HepG2 (cell line): ENCODE data around the gene CTDNEP1. TPM values are rescaled to one million over a fixed set of nuclear protein-coding genes. Genes with fewer than 3 reads are reported as not detected.
A peak's percentile ranks its signal among the peaks of the same experiment; 100 is the strongest.

Source experiments
- GATA4 ChIP-seq: sonication (generic); IDR thresholded peaks from 2 replicates; pipeline ENCODE4 v1.6.1; 2016; ENCODE audit warnings: antibody characterized with exemption, low read depth, borderline replicate concordance
- HMGA1 ChIP-seq: sonication (generic); formaldehyde crosslinking; conservative IDR thresholded peaks from 2 replicates; pipeline ENCODE4 v1.4.0; 2020; ENCODE audit warnings: missing genetic modification reagents
- NFIB ChIP-seq: sonication (generic); formaldehyde crosslinking; IDR thresholded peaks from 2 replicates; pipeline ENCODE4 v1.9.0; 2021; ENCODE audit warnings: missing genetic modification reagents, mild to moderate bottlenecking, borderline replicate concordance
- PHF21A ChIP-seq: sonication (generic); formaldehyde crosslinking; IDR thresholded peaks from 2 replicates; pipeline ENCODE4 v1.5.0; 2020; ENCODE audit warnings: mild to moderate bottlenecking, missing genetic modification reagents
- RARG ChIP-seq: sonication (generic); formaldehyde crosslinking; IDR thresholded peaks from 2 replicates; pipeline ENCODE4 v1.4.0; 2020; ENCODE audit warnings: low read depth, mild to moderate bottlenecking, missing genetic modification reagents
- RBM39 ChIP-seq: fragments of 200-400 bp; formaldehyde crosslinking; IDR thresholded peaks from one replicate; pipeline ENCODE4 v1.6.1; 2018; ENCODE audit warnings: antibody characterized with exemption, mild to moderate bottlenecking, low read depth, low read length; ENCODE audit not compliant: poor library complexity, severe bottlenecking
- YEATS2 ChIP-seq: sonication (generic); formaldehyde crosslinking; IDR thresholded peaks from 2 replicates; pipeline ENCODE4 v1.4.0; 2020; ENCODE audit warnings: missing genetic modification reagents, borderline replicate concordance
- ZKSCAN8 ChIP-seq: IDR thresholded peaks from 2 replicates; pipeline ENCODE4 v1.6.1; 2016; ENCODE audit warnings: borderline replicate concordance, missing genetic modification reagents, missing compliant biosample characterization
- ZNF333 ChIP-seq: sonication (generic); formaldehyde crosslinking; IDR thresholded peaks from 2 replicates; pipeline ENCODE4 v1.4.0; 2020; ENCODE audit warnings: mild to moderate bottlenecking, missing genetic modification reagents, borderline replicate concordance
- ZNF816 ChIP-seq: sonication (generic); formaldehyde crosslinking; IDR thresholded peaks from 2 replicates; pipeline ENCODE4 v1.8.0; 2022; ENCODE audit warnings: missing genetic modification reagents, mild to moderate bottlenecking, borderline replicate concordance
- polyA plus RNA-seq, 8 experiments: library from polyadenylated mRNA; depleted of rRNA in 3 of 8; stranded (reverse) in 7 of 8; unstranded in 1 of 8; fragments of >200 nt; fragmentation: Illumina TruSeq in 4 of 8; extraction: Trizol in 4 of 8; gene quantifications; 2 replicates each; pipeline versions ENCODE4 v1.2.1 to v1.2.3, GENCODE V29; 2011 to 2016; ENCODE audit warnings: low read depth in 4 of 8, missing spikeins in 1 of 8, mixed read lengths in 1 of 8; ENCODE audit not compliant: insufficient read depth in 1 of 8
- total RNA-seq, 5 experiments: library from RNA; depleted of rRNA; stranded (reverse); fragments of >200 nt; fragmentation: Illumina TruSeq; extraction: Trizol; gene quantifications; 2 replicates each; pipeline ENCODE4 v1.2.3, GENCODE V29; 2016; ENCODE audit warnings: low read depth in 1 of 5
- TF ChIP-seq, protein P1 (sequence below): sonication (generic); formaldehyde crosslinking; IDR thresholded peaks from 2 replicates; pipeline ENCODE4 v1.5.0; 2020; ENCODE audit warnings: missing genetic modification reagents
- TF ChIP-seq, protein P2 (sequence below): sonication (generic); formaldehyde crosslinking; IDR thresholded peaks from 2 replicates; pipeline ENCODE4 v1.5.1; 2020; ENCODE audit warnings: mild to moderate bottlenecking, missing genetic modification reagents, borderline replicate concordance
- TF ChIP-seq, protein P3 (sequence below): sonication (generic); formaldehyde crosslinking; IDR thresholded peaks from 2 replicates; pipeline ENCODE4 v1.4.0; 2020; ENCODE audit warnings: missing genetic modification reagents

CTDNEP1 gene
- total and polyA plus RNA-seq, 2 of the 13 experiments (the other 11 are each of a cell fraction or from before 2014, with no cell fraction given) = 19.8 to 118 TPM

DNA sequence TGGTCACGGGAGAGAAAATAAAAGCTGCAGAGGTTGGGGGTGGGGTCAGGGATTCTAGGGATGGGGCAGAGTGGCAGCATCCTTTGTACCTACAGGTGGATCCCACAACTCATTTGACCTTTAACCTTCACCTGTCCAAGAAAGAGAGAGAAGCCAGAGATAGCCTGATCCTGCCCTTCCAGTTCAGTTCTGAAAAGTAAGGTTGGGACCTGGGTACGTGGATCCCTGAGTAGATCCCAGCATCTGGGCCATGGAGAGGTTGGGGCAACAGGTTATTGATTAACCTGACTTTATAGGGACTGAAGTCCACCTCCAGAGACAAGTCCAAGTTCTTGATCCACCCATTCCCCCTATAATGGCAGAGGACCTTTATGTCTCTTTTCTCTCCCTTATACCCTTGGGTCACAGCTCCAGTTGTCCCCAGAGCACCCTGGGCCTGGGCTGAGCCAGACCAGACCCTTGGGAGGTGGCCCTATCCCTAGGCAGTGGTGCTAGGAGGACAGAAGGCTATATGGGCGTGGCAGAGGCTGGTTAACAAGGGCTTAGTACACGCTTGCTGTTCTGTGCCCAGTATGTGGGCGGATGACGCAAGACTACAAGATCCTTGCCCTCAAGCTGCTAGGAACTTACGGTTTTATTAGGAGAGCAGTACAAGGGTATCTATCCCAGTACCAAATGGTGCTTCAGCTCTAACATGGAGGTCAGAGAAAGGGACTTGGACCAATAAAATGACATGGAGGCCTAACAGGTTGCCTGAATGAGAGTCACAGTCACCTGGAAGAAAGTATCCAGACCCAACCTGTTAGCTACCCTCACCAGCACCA lies 7.4 kb upstream of the CTDNEP1 start (continued):
- TF ChIP-seq, protein P1, sequence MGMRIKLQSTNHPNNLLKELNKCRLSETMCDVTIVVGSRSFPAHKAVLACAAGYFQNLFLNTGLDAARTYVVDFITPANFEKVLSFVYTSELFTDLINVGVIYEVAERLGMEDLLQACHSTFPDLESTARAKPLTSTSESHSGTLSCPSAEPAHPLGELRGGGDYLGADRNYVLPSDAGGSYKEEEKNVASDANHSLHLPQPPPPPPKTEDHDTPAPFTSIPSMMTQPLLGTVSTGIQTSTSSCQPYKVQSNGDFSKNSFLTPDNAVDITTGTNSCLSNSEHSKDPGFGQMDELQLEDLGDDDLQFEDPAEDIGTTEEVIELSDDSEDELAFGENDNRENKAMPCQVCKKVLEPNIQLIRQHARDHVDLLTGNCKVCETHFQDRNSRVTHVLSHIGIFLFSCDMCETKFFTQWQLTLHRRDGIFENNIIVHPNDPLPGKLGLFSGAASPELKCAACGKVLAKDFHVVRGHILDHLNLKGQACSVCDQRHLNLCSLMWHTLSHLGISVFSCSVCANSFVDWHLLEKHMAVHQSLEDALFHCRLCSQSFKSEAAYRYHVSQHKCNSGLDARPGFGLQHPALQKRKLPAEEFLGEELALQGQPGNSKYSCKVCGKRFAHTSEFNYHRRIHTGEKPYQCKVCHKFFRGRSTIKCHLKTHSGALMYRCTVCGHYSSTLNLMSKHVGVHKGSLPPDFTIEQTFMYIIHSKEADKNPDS (CRISPR knock-in tag) = no peak
- TF ChIP-seq HMGA1 (CRISPR knock-in tag) (no peak), PHF21A (CRISPR knock-in tag) (peak; percentile 38; the same call in 1 of the 2 replicates), RBM39 (no peak), RARG (CRISPR knock-in tag) (no peak), ZNF333 (CRISPR knock-in tag) (peak; percentile 75; the same call in 1 of the 2 replicates), ZNF816 (CRISPR knock-in tag) (no peak), YEATS2 (CRISPR knock-in tag) (no peak), GATA4 (no peak), NFIB (CRISPR knock-in tag) (no peak), ZKSCAN8 (CRISPR knock-in tag) (no peak)
- TF ChIP-seq, protein P2, sequence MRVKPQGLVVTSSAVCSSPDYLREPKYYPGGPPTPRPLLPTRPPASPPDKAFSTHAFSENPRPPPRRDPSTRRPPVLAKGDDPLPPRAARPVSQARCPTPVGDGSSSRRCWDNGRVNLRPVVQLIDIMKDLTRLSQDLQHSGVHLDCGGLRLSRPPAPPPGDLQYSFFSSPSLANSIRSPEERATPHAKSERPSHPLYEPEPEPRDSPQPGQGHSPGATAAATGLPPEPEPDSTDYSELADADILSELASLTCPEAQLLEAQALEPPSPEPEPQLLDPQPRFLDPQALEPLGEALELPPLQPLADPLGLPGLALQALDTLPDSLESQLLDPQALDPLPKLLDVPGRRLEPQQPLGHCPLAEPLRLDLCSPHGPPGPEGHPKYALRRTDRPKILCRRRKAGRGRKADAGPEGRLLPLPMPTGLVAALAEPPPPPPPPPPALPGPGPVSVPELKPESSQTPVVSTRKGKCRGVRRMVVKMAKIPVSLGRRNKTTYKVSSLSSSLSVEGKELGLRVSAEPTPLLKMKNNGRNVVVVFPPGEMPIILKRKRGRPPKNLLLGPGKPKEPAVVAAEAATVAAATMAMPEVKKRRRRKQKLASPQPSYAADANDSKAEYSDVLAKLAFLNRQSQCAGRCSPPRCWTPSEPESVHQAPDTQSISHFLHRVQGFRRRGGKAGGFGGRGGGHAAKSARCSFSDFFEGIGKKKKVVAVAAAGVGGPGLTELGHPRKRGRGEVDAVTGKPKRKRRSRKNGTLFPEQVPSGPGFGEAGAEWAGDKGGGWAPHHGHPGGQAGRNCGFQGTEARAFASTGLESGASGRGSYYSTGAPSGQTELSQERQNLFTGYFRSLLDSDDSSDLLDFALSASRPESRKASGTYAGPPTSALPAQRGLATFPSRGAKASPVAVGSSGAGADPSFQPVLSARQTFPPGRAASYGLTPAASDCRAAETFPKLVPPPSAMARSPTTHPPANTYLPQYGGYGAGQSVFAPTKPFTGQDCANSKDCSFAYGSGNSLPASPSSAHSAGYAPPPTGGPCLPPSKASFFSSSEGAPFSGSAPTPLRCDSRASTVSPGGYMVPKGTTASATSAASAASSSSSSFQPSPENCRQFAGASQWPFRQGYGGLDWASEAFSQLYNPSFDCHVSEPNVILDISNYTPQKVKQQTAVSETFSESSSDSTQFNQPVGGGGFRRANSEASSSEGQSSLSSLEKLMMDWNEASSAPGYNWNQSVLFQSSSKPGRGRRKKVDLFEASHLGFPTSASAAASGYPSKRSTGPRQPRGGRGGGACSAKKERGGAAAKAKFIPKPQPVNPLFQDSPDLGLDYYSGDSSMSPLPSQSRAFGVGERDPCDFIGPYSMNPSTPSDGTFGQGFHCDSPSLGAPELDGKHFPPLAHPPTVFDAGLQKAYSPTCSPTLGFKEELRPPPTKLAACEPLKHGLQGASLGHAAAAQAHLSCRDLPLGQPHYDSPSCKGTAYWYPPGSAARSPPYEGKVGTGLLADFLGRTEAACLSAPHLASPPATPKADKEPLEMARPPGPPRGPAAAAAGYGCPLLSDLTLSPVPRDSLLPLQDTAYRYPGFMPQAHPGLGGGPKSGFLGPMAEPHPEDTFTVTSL = no peak
- TF ChIP-seq, protein P3, sequence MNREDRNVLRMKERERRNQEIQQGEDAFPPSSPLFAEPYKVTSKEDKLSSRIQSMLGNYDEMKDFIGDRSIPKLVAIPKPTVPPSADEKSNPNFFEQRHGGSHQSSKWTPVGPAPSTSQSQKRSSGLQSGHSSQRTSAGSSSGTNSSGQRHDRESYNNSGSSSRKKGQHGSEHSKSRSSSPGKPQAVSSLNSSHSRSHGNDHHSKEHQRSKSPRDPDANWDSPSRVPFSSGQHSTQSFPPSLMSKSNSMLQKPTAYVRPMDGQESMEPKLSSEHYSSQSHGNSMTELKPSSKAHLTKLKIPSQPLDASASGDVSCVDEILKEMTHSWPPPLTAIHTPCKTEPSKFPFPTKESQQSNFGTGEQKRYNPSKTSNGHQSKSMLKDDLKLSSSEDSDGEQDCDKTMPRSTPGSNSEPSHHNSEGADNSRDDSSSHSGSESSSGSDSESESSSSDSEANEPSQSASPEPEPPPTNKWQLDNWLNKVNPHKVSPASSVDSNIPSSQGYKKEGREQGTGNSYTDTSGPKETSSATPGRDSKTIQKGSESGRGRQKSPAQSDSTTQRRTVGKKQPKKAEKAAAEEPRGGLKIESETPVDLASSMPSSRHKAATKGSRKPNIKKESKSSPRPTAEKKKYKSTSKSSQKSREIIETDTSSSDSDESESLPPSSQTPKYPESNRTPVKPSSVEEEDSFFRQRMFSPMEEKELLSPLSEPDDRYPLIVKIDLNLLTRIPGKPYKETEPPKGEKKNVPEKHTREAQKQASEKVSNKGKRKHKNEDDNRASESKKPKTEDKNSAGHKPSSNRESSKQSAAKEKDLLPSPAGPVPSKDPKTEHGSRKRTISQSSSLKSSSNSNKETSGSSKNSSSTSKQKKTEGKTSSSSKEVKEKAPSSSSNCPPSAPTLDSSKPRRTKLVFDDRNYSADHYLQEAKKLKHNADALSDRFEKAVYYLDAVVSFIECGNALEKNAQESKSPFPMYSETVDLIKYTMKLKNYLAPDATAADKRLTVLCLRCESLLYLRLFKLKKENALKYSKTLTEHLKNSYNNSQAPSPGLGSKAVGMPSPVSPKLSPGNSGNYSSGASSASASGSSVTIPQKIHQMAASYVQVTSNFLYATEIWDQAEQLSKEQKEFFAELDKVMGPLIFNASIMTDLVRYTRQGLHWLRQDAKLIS (CRISPR knock-in tag) = 0 out of 2 replicates have a peak, but pooled peaks have one; percentile 19
